Measurements from ENCODE around the gene CTDSPL.

CTDSPL gene

GRCh38 chr3:37921025-37921424, 59.3 kb downstream of the CTDSPL start:
- no peak for DNase-seq

GRCh38 chr3:37922721-37923568, 61.3 kb downstream of the CTDSPL start:
- DNase-seq = no peak

- no peak for DNase-seq
These were observed 61.9 kb downstream of the CTDSPL start for GRCh38 chr3:37923569-37924040.

- no peak for DNase-seq
These were observed 62.8 kb downstream of the CTDSPL start for GRCh38 chr3:37924453-37924852.

GRCh38 chr3:37925157-37925556, 63.5 kb downstream of the CTDSPL start:
- DNase-seq = no peak

GRCh38 chr3:37926611-37927010, 64.9 kb downstream of the CTDSPL start:
- DNase-seq = no peak

- no peak for DNase-seq
These were observed 68.8 kb downstream of the CTDSPL start for GRCh38 chr3:37930495-37930894.

- DNase-seq = no peak
These were observed 70.8 kb downstream of the CTDSPL start for GRCh38 chr3:37932505-37932904.

GRCh38 chr3:37934631-37935289, 73.1 kb downstream of the CTDSPL start:
- DNase-seq = no peak

GRCh38 chr3:37935290-37935668, 73.6 kb downstream of the CTDSPL start:
- DNase-seq = no peak

GRCh38 chr3:37935756-37936666, 74.3 kb downstream of the CTDSPL start:
- DNase-seq = no peak

GRCh38 chr3:37937156-37937555, 75.5 kb downstream of the CTDSPL start:
- no peak for DNase-seq

- DNase-seq = no peak
These were observed 76.3 kb downstream of the CTDSPL start for GRCh38 chr3:37938011-37938410.

GRCh38 chr3:37940242-37940908, 78.7 kb downstream of the CTDSPL start:
- DNase-seq = no peak

- no peak for DNase-seq
These were observed 80.2 kb downstream of the CTDSPL start for GRCh38 chr3:37941608-37942508.

- no peak for DNase-seq
These were observed 81.0 kb downstream of the CTDSPL start for GRCh38 chr3:37942646-37943045.

GRCh38 chr3:37943126-37943525, 81.4 kb downstream of the CTDSPL start:
- no peak for DNase-seq

GRCh38 chr3:37943631-37944314, 82.1 kb downstream of the CTDSPL start:
- no peak for DNase-seq

- DNase-seq = no peak
These were observed 82.7 kb downstream of the CTDSPL start for GRCh38 chr3:37944391-37944842.

GRCh38 chr3:37945156-37945806, 83.6 kb downstream of the CTDSPL start:
- no peak for DNase-seq
